Endothelial cell of umbilical vein (primary cell): Measurements from ENCODE around the gene PRRG2.

Experiments used
- CTCF ChIP-seq, 2 donors: IDR thresholded peaks; 1 replicate in 1 of 2; 2 replicates in 1 of 2; pipeline ENCODE4 v1.5.1; 2011; ENCODE audit warnings: low read length in 2 of 2, mild to moderate bottlenecking in 2 of 2, moderate library complexity in 2 of 2, control low read depth in 1 of 2, inconsistent platforms in 1 of 2, low read depth in 1 of 2; ENCODE audit not compliant: insufficient read depth in 1 of 2; ENCODE audit errors: extremely low read depth in 1 of 2
- EZH2 ChIP-seq: IDR thresholded peaks from 2 replicates; pipeline ENCODE4 v1.6.1; 2012; ENCODE audit warnings: borderline replicate concordance, low read depth, mild to moderate bottlenecking, moderate library complexity, low read length, inconsistent platforms; ENCODE audit not compliant: severe bottlenecking
- FOS ChIP-seq: IDR thresholded peaks from 2 replicates; pipeline ENCODE4 v1.6.1; 2011; ENCODE audit warnings: mild to moderate bottlenecking, low read length, moderate library complexity, borderline replicate concordance; ENCODE audit not compliant: insufficient read depth
- GATA2 ChIP-seq: IDR thresholded peaks from 2 replicates; pipeline ENCODE4 v1.7.0; 2011; ENCODE audit warnings: low read depth, mild to moderate bottlenecking, moderate library complexity, mixed read lengths, low read length; ENCODE audit not compliant: insufficient read length, insufficient read depth
- MAX ChIP-seq: IDR thresholded peaks from 2 replicates; pipeline ENCODE4 v1.6.1; 2011; ENCODE audit not compliant: insufficient read depth, insufficient read length
- POLR2A ChIP-seq: IDR thresholded peaks from 2 replicates; pipeline ENCODE4 v1.6.1; 2012; ENCODE audit warnings: low read depth, mild to moderate bottlenecking, control low read depth, low read length
- POLR2AphosphoS5 ChIP-seq: IDR thresholded peaks from 2 replicates; pipeline ENCODE4 v1.6.1; 2012; ENCODE audit warnings: low read depth, mild to moderate bottlenecking, control low read depth, low read length, moderate library complexity; ENCODE audit not compliant: insufficient read depth

GRCh38 chr19:49543032-49543431, 38.1 kb upstream of the PRRG2 start:
- TF ChIP-seq CTCF (IDR thresholded peaks at IDR 0.05; ENCODE audit: extremely low read depth in 1 of 2, insufficient read depth in 1 of 2, low read depth in 1 of 2, low read length in 2 of 2) (no peak), POLR2A (no peak), FOS (no peak), GATA2 (no peak), POLR2AphosphoS5 (no peak), EZH2 (no peak), MAX (no peak)
